NCI-H1048 (cell line): ENCODE measurements around the gene NRN1.
"Not testable (repeated sequence)": the region's sequence is repeated elsewhere in the genome, so short reads cannot be mapped to it uniquely, and the experiment has no call there.

ENCODE experiments used
- DNase-seq: peaks from one replicate; lab custom pipeline; 2025; lab: John Stamatoyannopoulos, UW

NRN1 gene, protein sequence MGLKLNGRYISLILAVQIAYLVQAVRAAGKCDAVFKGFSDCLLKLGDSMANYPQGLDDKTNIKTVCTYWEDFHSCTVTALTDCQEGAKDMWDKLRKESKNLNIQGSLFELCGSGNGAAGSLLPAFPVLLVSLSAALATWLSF

GRCh38 chr6:6006428-6007365 lies at the start of gene NRN1:
TSS of gene NRN1 (minus strand) at chr6:6006925. CDS start at chr6:6006749, 176 bp downstream.
- no peak for DNase-seq

DNA sequence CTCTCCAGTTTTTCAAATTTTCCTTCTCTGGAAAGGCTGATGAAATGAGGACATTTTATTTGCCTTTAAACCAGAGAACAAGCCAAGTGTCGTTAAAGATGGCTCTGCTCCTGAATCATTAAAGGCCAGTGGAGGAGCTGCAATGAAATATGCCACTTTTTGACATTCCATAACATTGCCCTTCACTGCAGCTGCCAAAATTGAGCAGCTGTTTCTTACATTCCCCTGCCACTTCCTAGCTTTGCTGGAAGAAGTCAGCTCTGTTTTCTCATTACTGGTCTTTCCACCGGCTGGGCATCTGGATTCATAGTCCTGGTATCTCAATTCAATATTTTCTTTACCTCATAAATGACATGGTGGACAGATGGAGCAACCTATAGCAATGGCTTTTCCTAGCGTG lies 45.5 kb upstream of the NRN1 start:
- DNase-seq: no peak

DNA sequence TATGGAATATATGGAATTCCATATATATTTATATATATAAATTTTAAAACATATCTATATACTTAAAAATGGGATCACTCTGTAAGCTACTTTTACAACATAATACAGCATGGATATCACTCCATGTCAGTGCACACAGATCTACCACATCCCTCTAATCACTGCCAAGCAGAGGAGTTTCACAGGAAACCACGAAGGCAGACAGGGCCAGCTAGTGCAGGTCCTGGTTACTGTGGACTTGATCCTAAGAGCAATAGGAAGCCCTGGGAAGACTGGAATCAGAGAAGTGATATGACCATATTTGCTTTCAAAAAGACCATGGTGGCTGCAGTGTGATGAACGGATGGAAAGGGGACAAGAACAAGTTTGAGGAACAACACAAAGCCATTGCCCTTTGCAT lies 40.0 kb upstream of the NRN1 start:
- DNase-seq: no peak

DNA sequence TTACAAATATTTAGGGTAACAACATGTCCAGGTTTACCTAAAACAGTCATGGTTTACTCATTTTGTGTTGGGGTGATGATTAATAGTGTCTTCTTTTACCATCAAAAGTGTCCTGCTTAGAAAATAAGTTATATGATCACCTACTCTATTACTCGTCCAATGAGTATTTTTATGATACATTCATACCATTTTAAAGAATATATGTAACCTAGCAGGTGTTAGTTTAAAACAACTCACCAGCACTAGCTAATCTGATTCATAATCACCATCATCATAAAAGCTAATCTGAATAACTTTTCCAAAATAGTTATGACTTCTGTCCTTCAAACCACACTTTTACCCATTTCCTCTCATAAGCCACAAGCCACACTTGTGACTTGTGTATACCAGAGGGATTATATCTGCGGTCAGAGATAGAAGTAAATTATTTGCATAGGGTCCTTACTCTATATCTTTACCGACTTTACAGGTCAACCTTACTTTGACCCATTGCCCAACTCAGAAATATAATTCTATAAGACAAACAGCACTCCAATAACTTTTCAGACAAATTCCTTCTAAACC lies 33.3 kb upstream of the NRN1 start:
- DNase-seq: no peak

- no peak for DNase-seq
Measured at GRCh38 chr6:6037179-6037578, 30.5 kb upstream of the NRN1 start.

DNA sequence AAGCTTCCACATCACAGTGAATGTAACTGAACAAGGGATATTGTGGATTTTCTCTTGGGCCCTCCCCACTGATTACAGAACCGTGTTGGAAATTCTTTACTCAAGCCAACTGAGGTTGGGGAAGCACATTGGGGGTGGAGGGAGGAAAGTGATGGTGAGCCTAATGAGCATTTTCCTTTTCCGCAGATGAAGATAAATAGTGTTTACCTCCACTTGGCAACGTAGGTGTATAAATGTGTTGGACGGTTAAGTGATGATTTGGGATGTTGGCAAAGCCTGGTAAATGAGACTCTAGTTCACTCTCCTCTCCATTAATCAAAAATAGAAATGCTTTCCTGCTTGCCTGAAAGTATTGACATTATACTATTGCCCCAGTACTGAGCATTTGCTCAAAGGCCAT lies 27.1 kb upstream of the NRN1 start:
- DNase-seq: no peak

DNA sequence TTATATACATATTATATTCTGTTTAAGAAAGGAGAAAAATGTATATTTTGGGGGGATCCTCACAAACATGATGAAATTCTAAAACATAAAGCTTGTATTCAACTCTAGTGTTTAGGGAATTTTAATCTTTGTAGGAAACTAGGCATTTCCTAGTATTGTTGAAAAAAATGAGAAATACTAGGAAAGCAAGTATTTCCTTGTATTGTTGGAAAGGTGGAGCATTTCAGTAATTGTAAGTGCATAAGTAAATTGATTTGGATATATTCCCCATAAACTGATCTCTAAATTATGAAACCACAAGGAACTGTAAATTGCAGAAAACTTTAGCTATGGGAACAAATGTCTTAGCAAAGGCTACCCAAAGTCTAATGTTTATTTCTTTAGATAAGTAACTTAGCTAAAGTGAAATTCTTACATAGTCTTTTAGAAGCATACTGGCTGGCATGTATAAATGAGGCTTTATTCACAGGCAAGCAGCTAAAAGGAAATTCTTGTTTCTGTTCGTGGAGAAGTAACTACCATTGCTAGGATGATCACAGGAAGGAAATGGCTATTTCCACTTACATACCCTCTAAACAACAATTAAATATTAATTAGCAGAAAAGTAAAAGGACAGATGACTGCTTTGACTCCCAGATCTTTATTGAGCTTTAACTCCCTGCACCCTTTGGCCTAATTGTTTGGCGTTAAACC lies 19.9 kb upstream of the NRN1 start:
- no peak for DNase-seq

DNA sequence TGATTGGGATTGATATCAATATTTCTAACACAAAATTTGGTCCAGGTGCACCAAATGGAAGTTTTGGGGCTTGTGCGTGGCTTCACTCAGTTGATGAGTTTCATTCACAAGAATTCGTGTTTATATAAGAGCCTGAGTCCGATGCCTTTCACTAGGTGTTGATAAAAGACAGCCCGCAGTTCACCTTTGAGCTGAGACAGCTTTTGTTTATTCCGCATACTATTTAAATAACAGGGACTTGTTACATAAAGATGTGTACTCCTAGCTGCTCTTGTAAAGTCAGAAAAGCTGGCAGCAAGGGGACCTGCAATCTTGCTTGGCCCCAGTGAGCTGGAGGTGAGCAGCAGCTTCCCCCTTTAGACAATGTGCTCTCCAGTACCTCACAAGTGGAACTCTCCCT lies 19.0 kb upstream of the NRN1 start:
- no peak for DNase-seq

DNA sequence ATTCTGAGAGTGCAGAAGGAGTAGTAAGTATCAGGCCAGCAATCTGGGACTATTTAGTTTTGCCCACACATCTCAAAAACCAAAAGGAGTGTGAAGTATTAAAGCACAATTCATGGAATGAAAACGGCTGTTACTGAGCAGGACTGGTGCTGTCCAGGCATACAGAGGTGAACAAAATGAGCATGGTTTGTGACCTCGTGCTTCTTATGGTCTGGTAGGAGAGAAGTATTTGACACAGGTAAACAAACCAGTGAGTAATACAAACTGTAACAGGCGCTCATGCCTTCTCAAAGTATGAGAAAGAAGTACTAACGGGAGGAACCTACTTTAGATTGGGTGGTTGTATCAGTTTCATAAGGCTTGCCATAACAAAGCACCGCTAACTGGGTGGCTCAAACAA lies 17.5 kb upstream of the NRN1 start:
- no peak for DNase-seq

DNA sequence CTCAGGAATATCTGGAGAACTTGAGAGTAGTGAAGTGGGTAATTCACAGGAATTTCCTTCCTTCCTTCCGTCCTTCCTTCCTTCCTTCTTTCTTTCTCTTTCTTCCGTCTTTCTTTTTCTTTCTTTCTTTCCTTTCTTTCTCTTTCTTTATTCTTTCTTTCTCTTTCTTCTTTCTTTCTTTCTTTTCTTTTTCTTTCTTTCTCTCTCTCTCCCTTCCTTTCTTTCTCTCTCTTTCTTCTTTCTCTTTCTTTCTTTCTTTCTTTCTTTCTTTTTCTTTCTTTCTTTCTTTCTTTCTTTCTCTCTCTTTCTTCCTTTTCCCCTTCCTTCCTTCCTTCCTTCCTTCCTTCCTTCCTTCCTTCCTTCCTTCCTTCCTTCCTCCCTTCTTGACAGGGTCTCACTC lies 16.1 kb upstream of the NRN1 start:
- DNase-seq: not testable (repeated sequence)

- peak; percentile 85 for DNase-seq
Measured at GRCh38 chr6:6008648-6009421, 2.1 kb upstream of the NRN1 start.

GRCh38 chr6:6008089-6008647 lies 1.4 kb upstream of the NRN1 start:
- no peak for DNase-seq

GRCh38 chr6:6007366-6008088 lies 802 bp upstream of the NRN1 start:
- DNase-seq: no peak

DNA sequence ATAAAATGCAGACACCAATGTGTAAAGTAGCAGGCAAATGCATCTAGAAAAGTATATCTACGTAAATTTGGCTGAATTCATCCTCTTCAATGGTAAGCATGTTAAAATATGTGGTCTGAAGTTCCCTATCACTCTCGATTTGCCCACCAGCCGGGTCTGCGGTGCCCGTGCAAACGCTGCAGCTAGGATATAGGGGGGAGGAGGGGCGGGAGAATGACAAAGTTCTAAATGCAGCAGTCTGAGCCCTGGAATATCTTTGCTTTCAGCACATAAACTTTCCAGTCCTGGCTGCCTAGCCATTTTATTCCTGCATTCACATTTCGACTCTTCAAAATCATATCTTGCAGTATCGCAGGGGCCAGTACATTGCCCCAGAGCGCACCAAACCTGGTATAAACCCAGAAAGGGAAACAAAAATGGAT lies 708 bp downstream of the NRN1 start:
- DNase-seq: no peak

- DNase-seq: no peak
Measured at GRCh38 chr6:6005051-6006005, 1.4 kb downstream of the NRN1 start.

DNA sequence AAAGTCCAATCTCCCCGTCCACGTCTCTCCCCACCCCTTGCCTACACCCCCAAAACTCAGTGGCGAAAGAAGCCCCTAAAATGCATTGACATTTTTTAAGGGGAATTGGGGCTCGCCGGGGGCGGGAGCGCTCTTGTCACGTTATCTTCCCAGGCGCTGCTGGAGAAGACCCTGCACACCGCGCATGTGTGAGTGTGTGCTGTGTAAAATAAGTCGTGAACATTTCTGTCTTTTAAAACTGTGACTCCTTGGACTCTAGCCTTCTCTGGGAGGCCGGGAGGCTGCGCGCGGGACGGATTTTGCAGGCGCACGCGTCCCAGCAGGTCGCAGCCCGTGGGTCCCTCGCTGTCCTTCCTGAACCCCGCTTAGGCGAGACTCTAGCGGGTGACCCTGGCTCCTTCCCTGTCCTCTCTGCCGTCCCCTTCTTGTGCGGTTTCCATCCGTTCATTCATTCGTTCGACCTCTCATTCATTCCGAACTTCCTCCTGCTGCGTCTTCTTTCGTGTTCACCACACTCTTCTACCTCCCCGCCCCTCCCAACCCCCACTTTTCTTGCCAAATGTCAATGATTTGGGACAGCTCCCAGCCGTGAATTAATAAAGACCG lies 2.2 kb downstream of the NRN1 start:
- DNase-seq: no peak

GRCh38 chr6:6003621-6004366 lies 2.9 kb downstream of the NRN1 start:
- no peak for DNase-seq

DNA sequence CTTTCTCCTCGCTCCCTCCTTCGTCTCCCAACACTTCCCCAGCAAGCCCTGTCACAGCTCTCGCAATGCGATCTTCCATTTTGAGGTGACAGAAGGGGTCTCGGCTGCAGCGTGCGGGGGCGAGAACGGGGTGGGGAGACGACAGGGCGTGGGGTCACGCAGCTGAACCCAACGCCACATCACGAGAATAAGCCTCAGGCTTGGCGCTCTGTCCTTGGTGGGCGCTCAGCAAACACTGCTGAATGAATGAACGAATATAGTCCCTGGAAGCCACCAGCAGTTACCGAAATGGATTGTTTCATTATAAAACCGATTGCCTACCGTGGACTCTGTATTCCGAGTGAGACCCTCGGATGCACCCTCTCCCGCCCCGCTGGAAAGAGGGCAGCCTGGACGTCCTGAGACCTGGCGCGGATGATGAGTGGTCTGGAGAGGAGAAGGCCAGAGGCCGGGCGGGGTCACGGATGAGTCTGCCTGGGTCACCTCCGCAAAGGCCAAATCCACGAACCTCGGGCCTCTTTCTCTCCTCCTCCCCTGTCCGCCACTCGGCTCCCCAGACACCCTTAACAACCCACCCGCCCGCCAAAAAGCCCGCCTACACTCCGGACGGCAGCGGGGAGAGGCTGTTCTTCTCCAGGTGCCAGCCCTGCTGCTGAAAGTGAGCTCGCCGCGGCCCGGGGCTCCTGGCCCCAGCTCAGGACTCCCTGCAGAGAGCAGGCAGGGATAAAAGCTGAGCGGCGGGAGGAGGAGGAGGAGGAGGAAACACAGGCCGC lies 3.7 kb downstream of the NRN1 start:
- no peak for DNase-seq
